Thyroid gland (tissue), 4 donors: ENCODE measurements around the gene METTL2B. TPM values are rescaled to one million over a fixed set of nuclear protein-coding genes. Genes with fewer than 3 reads are reported as not detected.

Experiments used
- DNase-seq, 2 donors: peaks; one replicate each; pipeline ENCODE4 v3.0.0-alpha.2; 2019
- H3K27ac ChIP-seq, 3 donors: fragments of 200-600 bp; sonication (generic); 1 replicate in 2 of 3; 2 replicates in 1 of 3; pipeline ENCODE4 v1.5.1; 2016 to 2019; ENCODE audit warnings: mild to moderate bottlenecking in 1 of 3, moderate library complexity in 1 of 3
- H3K27me3 ChIP-seq: fragments of 200-600 bp; sonication (generic); one replicate; pipeline ENCODE4 v1.5.1; 2019
- H3K36me3 ChIP-seq, 2 donors: fragments of 200-600 bp; sonication (generic); one replicate each; pipeline ENCODE4 v1.5.1; 2016 to 2019
- H3K4me1 ChIP-seq, 2 donors: fragments of 200-600 bp; sonication (generic); one replicate each; pipeline ENCODE4 v1.5.1; 2017 to 2019
- H3K4me3 ChIP-seq, 3 donors: fragments of 200-600 bp; sonication (generic); replicated peaks in 1 of 3; 1 replicate in 2 of 3; 2 replicates in 1 of 3; pipeline ENCODE4 v1.5.1; 2016; ENCODE audit warnings: mild to moderate bottlenecking in 1 of 3
- H3K9me3 ChIP-seq: fragments of 200-600 bp; sonication (generic); one replicate; pipeline ENCODE4 v1.5.1; 2017
- POLR2A ChIP-seq, 2 donors: fragments of 450-650 bp; IDR thresholded peaks; one replicate each; pipeline ENCODE4 v1.6.1; 2017; ENCODE audit warnings: antibody characterized with exemption in 2 of 2, mild to moderate bottlenecking in 2 of 2, moderate library complexity in 1 of 2
- WGBS, 2 donors: methylation state at CpG; one replicate each; pipeline ENCODE4 v1.1.5; 2017; 5-methylcytosine and 5-hydroxymethylcytosine counted together
- intact Hi-C: fragments of 100-400 bp; cut with DNase I; formaldehyde crosslinking; loops from one replicate; pipeline ENCODE4 v1.15.1; 2023
- total RNA-seq, 4 donors: library from RNA; depleted of rRNA; stranded (reverse); fragments of >200 nt; gene quantifications; one replicate each; pipeline ENCODE4 v1.2.3, GENCODE V29; 2016
- TF ChIP-seq, protein P1 (sequence below), 6 experiments: fragments of 200-600 bp in 3 of 6; fragments of 450-650 bp in 3 of 6; sonication (generic) in 3 of 6; IDR thresholded peaks; one replicate each; pipeline ENCODE4 v1.5.1; 2016 to 2019; ENCODE audit warnings: antibody characterized with exemption in 6 of 6, mild to moderate bottlenecking in 2 of 6, inconsistent platforms in 1 of 6, moderate library complexity in 1 of 6

METTL2B gene
- total RNA-seq, 4 donors from 2014 or later: 29.2 to 39.0 (median 32.0) TPM

- no peak for TF ChIP-seq POLR2A (IDR thresholded peaks at IDR 0.05)
- TF ChIP-seq, protein P1, sequence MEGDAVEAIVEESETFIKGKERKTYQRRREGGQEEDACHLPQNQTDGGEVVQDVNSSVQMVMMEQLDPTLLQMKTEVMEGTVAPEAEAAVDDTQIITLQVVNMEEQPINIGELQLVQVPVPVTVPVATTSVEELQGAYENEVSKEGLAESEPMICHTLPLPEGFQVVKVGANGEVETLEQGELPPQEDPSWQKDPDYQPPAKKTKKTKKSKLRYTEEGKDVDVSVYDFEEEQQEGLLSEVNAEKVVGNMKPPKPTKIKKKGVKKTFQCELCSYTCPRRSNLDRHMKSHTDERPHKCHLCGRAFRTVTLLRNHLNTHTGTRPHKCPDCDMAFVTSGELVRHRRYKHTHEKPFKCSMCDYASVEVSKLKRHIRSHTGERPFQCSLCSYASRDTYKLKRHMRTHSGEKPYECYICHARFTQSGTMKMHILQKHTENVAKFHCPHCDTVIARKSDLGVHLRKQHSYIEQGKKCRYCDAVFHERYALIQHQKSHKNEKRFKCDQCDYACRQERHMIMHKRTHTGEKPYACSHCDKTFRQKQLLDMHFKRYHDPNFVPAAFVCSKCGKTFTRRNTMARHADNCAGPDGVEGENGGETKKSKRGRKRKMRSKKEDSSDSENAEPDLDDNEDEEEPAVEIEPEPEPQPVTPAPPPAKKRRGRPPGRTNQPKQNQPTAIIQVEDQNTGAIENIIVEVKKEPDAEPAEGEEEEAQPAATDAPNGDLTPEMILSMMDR (IDR thresholded peaks at IDR 0.05): no peak
- H3K36me3 ChIP-seq: no peaks in the 10 kb centered on the region
- no peak for DNase-seq
- intact Hi-C loops: no loop called here
- H3K27me3 ChIP-seq: no peaks in the 10 kb centered on the region
- no peak overlapping the region for H3K27ac ChIP-seq
- H3K4me1 ChIP-seq: no peaks in the 10 kb centered on the region
- no peaks in the 10 kb centered on the region for H3K9me3 ChIP-seq
- WGBS, 2 donors: 75 to 79% methylated on average over 7 of the region's 7 CpGs
- H3K4me3 ChIP-seq: no peak overlapping the region
These were observed 32.5 kb upstream of the METTL2B start for GRCh38 chr7:128443831-128444600.

- DNase-seq: no peak
- Histone ChIP-seq H3K27ac (no peak overlapping the region), H3K9me3 (no peaks in the 10 kb centered on the region), H3K27me3 (no peaks in the 10 kb centered on the region), H3K4me3 (no peak overlapping the region), H3K4me1 (no peaks in the 10 kb centered on the region), H3K36me3 (no peaks in the 10 kb centered on the region)
- intact Hi-C loops: no loop called here
- 61 to 67% methylated on average over 4 to 5 of the region's 5 CpGs for WGBS, 2 donors
- TF ChIP-seq, protein P1 (IDR thresholded peaks at IDR 0.05): no peak
- no peak for TF ChIP-seq POLR2A (IDR thresholded peaks at IDR 0.05)
These were observed 30.2 kb upstream of the METTL2B start for GRCh38 chr7:128446306-128446705.

DNA sequence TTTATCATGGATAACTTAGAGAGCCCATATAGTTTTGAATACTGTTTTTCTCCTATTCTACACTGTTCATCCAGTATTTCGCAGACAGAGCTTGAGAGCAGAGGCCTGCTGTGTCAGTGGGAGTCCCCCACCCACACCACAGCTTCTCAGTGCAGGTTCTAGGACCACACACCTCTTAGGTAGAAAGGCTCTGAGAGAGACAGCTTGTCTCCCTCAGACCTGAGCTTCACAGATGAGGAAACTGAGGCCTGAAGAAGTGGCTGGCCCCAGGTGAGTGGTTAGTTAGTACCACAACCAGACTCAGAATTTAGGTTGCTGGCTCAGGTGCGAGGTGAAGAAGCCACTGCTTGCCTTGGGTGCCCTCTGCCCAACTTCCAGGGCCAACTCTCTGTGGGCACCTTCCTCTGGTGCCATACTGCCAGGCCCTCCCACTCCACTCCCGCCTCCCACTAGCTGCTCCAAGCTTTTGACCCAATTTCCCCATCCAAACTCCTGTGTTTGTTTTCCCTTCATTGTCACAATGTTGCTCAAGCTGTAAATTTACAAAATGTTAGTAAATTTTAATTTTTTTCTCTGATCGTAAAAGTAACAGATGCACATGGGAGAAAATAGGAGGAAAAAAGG, 28.5 kb upstream of the METTL2B start:
- intact Hi-C loops: no loop called here
- H3K4me3 ChIP-seq: no peak overlapping the region
- no peak for TF ChIP-seq POLR2A (IDR thresholded peaks at IDR 0.05)
- TF ChIP-seq, protein P1 (IDR thresholded peaks at IDR 0.05): no peak
- no peak overlapping the region for H3K27ac ChIP-seq
- 70 to 76% methylated on average over 4 of the region's 4 CpGs for WGBS, 2 donors
- no peaks in the 10 kb centered on the region for H3K36me3 ChIP-seq
- no peaks in the 10 kb centered on the region for H3K4me1 ChIP-seq
- no peaks in the 10 kb centered on the region for H3K27me3 ChIP-seq
- no peaks in the 10 kb centered on the region for H3K9me3 ChIP-seq
- no peak for DNase-seq

GRCh38 chr7:128448751-128449302, 27.7 kb upstream of the METTL2B start:
- no peaks in the 10 kb centered on the region for H3K36me3 ChIP-seq
- no peaks in the 10 kb centered on the region for H3K27me3 ChIP-seq
- intact Hi-C loops: no loop called here
- no peaks in the 10 kb centered on the region for H3K9me3 ChIP-seq
- no peak overlapping the region for H3K4me3 ChIP-seq
- no peak for DNase-seq
- 93 to 94% methylated on average over 6 of the region's 6 CpGs for WGBS, 2 donors
- no peak overlapping the region for H3K27ac ChIP-seq
- peaks cover 4 to 7% of the 10 kb centered on the region in 2 donors for H3K4me1 ChIP-seq
- TF ChIP-seq POLR2A (IDR thresholded peaks at IDR 0.05): no peak
- TF ChIP-seq, protein P1 (IDR thresholded peaks at IDR 0.05): no peak

DNA sequence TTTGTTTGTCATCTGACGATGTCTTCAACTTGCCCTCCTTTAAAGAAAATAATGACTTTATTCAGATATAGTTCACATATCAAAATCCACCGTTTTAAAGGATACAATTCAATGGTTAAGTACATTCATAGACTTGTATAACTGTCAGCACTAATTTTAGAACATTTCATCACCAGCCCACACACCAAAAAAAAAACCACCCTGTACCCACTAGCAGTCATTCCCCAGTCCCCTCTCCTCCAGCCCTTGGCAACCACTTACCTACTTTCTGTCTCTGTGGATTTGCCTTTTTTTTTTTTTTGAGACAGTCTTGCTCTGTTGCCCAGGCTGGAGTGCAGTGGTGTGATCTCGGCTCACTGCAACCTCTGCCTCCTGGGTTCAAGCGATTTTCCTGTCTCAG, 26.1 kb upstream of the METTL2B start:
- no peak overlapping the region for H3K27ac ChIP-seq
- no peaks in the 10 kb centered on the region for H3K9me3 ChIP-seq
- intact Hi-C loops: no loop called here
- peaks cover 18 to 22% of the 10 kb centered on the region in 2 donors for H3K4me1 ChIP-seq
- TF ChIP-seq, protein P1 (IDR thresholded peaks at IDR 0.05): no peak
- TF ChIP-seq POLR2A (IDR thresholded peaks at IDR 0.05): no peak
- WGBS, 2 donors: 71 to 73% methylated on average over 4 of the region's 4 CpGs
- DNase-seq: no peak
- no peaks in the 10 kb centered on the region for H3K36me3 ChIP-seq
- H3K4me3 ChIP-seq: no peak overlapping the region
- H3K27me3 ChIP-seq: no peaks in the 10 kb centered on the region
